BJ (cell line): ENCODE measurements around the gene LRMDA. TPM values are rescaled to one million over a fixed set of nuclear protein-coding genes. Genes with fewer than 3 reads are reported as not detected.

ENCODE experiments used
- CTCF ChIA-PET: fragments of 350-600 bp; formaldehyde crosslinking; extraction: SDS; loops from one replicate; lab custom pipeline; 2021; ENCODE audit warnings: antibody characterized with exemption, inconsistent platforms; lab: Yijun Ruan, JAX
- POLR2A ChIA-PET: fragments of 300-600 bp; sonication (Branson Sonifier 250); formaldehyde crosslinking; extraction: SDS; loops from one replicate; lab custom pipeline; 2021; ENCODE audit warnings: antibody characterized with exemption; lab: Charles Lee
- DNase-seq: peaks from one replicate; pipeline ENCODE4 v3.0.0-alpha.2; 2011; ENCODE audit warnings: low read depth
- H3K27me3 ChIP-seq: 2 replicates; pipeline ENCODE4 v1.6.0; 2011; ENCODE audit warnings: low read length; ENCODE audit not compliant: control insufficient read depth, insufficient read depth
- H3K36me3 ChIP-seq: 2 replicates; pipeline ENCODE4 v1.5.1; 2011; ENCODE audit warnings: low read length; ENCODE audit not compliant: control insufficient read depth, insufficient read depth
- H3K4me3 ChIP-seq: 2 replicates; pipeline ENCODE4 v1.5.1; 2011; ENCODE audit warnings: low read depth, mild to moderate bottlenecking, control low read depth, low read length
- CTCF ChIP-seq: IDR thresholded peaks from 2 replicates; pipeline ENCODE4 v1.5.1; 2011; ENCODE audit warnings: low read depth, mild to moderate bottlenecking, control low read depth, inconsistent platforms, low read length, moderate library complexity; ENCODE audit not compliant: insufficient read depth
- polyA plus RNA-seq: library from polyadenylated mRNA; depleted of rRNA; stranded (reverse); fragments of >200 nt; gene quantifications from 2 replicates; pipeline ENCODE4 v1.2.3, GENCODE V29; 2011

Gene LRMDA
- polyA plus RNA-seq, 1 experiment, result not detected

GRCh38 chr10:75418293-75418692 lies 13.1 kb upstream of the LRMDA start:
- POLR2A ChIA-PET, result interaction anchor here (0.5 kb wide), 1 partner anchor 207 kb away, joined by 5 read pairs; no protein-coding TSS in a partner anchor
- no peak for TF ChIP-seq CTCF
- no peak for DNase-seq
- H3K36me3 ChIP-seq, result no peaks in the 10 kb centered on the region
- H3K27me3 ChIP-seq, result peaks cover 7% of the 10 kb centered on the region
- CTCF ChIA-PET, result no interaction called here
- no peak overlapping the region for H3K4me3 ChIP-seq

DNA sequence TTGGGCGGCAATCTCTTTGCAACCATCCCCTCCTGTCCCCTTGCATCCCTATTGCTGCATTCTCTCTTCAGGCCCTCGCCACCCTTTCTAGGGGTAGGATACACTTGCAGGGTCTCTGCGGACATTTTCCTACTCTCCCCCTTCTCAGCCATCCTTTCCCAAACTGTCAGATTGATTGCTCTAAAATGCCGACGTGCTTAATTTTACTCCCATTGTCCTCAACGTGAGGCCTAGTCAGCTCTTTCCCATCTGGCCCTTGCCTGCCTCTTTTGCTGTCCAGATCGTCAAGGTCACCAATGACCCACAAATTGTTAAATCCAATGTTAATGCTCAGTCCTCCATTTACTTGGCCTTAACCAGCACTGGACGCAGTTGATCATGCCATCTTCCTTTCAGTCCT lies 12.7 kb upstream of the LRMDA start:
- Histone ChIP-seq H3K4me3 (no peak overlapping the region), H3K27me3 (peaks cover 7% of the 10 kb centered on the region), H3K36me3 (no peaks in the 10 kb centered on the region)
- no peak for DNase-seq
- no peak for TF ChIP-seq CTCF
- ChIA-PET POLR2A (no interaction called here), CTCF (no interaction called here)

DNA sequence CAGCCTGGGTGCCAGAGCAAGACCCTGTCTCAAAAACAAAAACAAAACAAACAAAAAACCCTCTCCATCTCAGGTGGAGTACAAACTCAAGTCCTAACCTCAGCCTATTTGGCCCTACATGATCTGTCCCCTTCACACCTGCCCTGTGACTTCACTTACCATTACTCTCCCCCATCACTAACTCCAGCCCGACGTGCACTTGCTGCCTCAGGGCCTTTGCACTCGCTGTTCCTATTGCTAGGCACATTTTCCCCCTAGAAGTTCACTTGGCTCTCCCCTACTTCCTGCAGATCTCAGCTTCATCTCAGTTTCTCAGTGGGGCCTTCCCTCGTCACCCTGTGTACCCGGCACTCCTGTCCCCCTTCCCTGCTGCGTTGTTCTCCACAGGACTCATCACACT lies 8.5 kb upstream of the LRMDA start:
- ChIA-PET POLR2A (no interaction called here), CTCF (interaction anchor here (0.6 kb wide), 1 partner anchor 42 kb away, joined by 3 read pairs; no protein-coding TSS in a partner anchor)
- H3K27me3 ChIP-seq, result peaks cover 2% of the 10 kb centered on the region
- H3K4me3 ChIP-seq, result no peak overlapping the region
- TF ChIP-seq CTCF, result no peak
- no peak for DNase-seq
- H3K36me3 ChIP-seq, result no peaks in the 10 kb centered on the region

- TF ChIP-seq CTCF, result no peak
- no peaks in the 10 kb centered on the region; the same call in 1 of the 2 replicates for H3K27me3 ChIP-seq
- no peak for DNase-seq
- H3K4me3 ChIP-seq, result no peak overlapping the region
- H3K36me3 ChIP-seq, result no peaks in the 10 kb centered on the region
- ChIA-PET POLR2A (no interaction called here), CTCF (interaction anchor here (0.6 to 1.5 kb wide), 2 partner anchors 10 to 11 kb away, joined by 3 to 7 read pairs; no protein-coding TSS in a partner anchor)
Observed at GRCh38 chr10:75424571-75424970, 6.9 kb upstream of the LRMDA start.

- CTCF ChIA-PET, result interaction anchor here (0.6 to 1.5 kb wide), 3 partner anchors 10 to 12 kb away, joined by 3 to 7 read pairs (median 3); no protein-coding TSS in a partner anchor
- no peak for DNase-seq
- H3K4me3 ChIP-seq, result no peak overlapping the region
- POLR2A ChIA-PET, result no interaction called here
- TF ChIP-seq CTCF, result no peak
- no peaks in the 10 kb centered on the region; the same call in 1 of the 2 replicates for H3K27me3 ChIP-seq
- H3K36me3 ChIP-seq, result no peaks in the 10 kb centered on the region
Observed at GRCh38 chr10:75425291-75426079, 5.9 kb upstream of the LRMDA start.
